ENCODE results near the gene MYO6. TPM values are rescaled to one million over a fixed set of nuclear protein-coding genes. Genes with fewer than 3 reads are reported as not detected.

The MYO6 gene
- total and polyA plus RNA-seq, 2 of the 8 experiments (the other 6 are each of a cell fraction or from before 2014, with no cell fraction given): 8.3 to 21.9 TPM

DNA sequence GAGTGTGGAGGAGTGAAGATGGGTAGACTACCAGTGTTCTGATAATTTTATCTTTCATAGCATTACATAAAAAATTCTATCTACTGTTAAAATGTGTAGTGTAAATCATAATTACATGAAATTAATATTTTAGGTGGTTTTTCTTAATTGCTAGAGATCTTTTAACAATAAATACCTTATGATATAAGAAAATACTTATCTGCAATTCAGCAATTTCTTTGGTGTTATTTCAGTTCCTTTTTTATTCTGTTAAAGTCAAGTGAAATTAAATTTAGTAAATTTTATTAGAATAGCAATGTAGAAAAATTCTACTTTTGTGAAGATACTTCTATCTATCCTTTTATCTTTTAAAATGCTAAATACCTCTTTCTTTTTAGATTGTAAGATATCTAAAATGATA is 219.1 kb downstream of the MYO6 start:
- Histone ChIP-seq H3K9me3 (ENCODE audit: insufficient read depth in 2 of 2, low read depth in 1 of 2, low read length in 1 of 2) (no peaks in the 10 kb centered on the region), H2BK12ac (ENCODE audit: low read depth, low read length) (no peak overlapping the region), H4K20me1 (replicated peaks in 1 of 2; ENCODE audit: control insufficient read depth in 1 of 2, insufficient read depth in 2 of 2, low read length in 2 of 2) (no peaks in the 10 kb centered on the region), H3K14ac (ENCODE audit: insufficient read length) (no peak overlapping the region), H2BK5ac (ENCODE audit: low read depth, low read length) (no peak overlapping the region), H3K4me2 (ENCODE audit: insufficient read depth in 1 of 2, low read depth in 2 of 2, low read length in 2 of 2) (no peak overlapping the region), H3K18ac (ENCODE audit: extremely low read depth, low read length) (no peak overlapping the region), H2BK15ac (ENCODE audit: low read length) (no peak overlapping the region), H2AFZ (ENCODE audit: low read length) (no peak overlapping the region), H2AK5ac (ENCODE audit: low read depth, low read length) (no peak overlapping the region), H3K4ac (replicated peaks; ENCODE audit: insufficient read length, low read depth, low read length) (no peak overlapping the region), H3K4me3 (ENCODE audit: extremely low read depth in 1 of 4, insufficient read depth in 2 of 4, low read depth in 3 of 4, low read length in 4 of 4) (no peak overlapping the region), H3K23ac (ENCODE audit: insufficient read length) (no peak overlapping the region), H3K36me3 (ENCODE audit: control insufficient read depth in 2 of 4, insufficient read depth in 4 of 4, low read length in 3 of 4) (no peaks in the 10 kb centered on the region), H3K27me3 (replicated peaks in 1 of 4; ENCODE audit: control insufficient read depth in 3 of 4, extremely low read depth in 1 of 4, insufficient read depth in 3 of 4, low read length in 3 of 4) (no peaks in the 10 kb centered on the region), H4K8ac (ENCODE audit: extremely low read depth, insufficient read depth, low read length) (no peak overlapping the region), H3K9ac (replicated peaks in 1 of 4; ENCODE audit: extremely low read depth in 1 of 4, low read depth in 3 of 4, low read length in 3 of 4) (no peak overlapping the region), H4K91ac (replicated peaks; ENCODE audit: insufficient read length, low read length) (no peak overlapping the region), H3K4me1 (replicated peaks in 1 of 4; ENCODE audit: control insufficient read depth in 3 of 4, insufficient read depth in 4 of 4, low read length in 3 of 4) (peaks cover 0 to 3% (median 0%) of the 10 kb centered on the region in 4 experiments; a peak in 2 of 7 replicates), H2BK120ac (replicated peaks; ENCODE audit: low read depth, low read length) (no peak overlapping the region), H3K56ac (replicated peaks; ENCODE audit: insufficient read length, low read depth, low read length) (no peak overlapping the region), H3K27ac (ENCODE audit: low read depth, low read length) (no peak overlapping the region), H4K5ac (ENCODE audit: insufficient read length, low read depth, low read length) (no peak overlapping the region), H2BK20ac (ENCODE audit: low read length) (no peak overlapping the region), H3K79me1 (ENCODE audit: low read depth, low read length) (no peaks in the 10 kb centered on the region), H3K79me2 (ENCODE audit: control insufficient read depth in 1 of 2, insufficient read depth in 2 of 2, low read length in 2 of 2) (no peaks in the 10 kb centered on the region), H3K23me2 (ENCODE audit: low read depth, low read length) (no peaks in the 10 kb centered on the region)
- no peak for TF ChIP-seq SUZ12 (IDR thresholded peaks at IDR 0.05; ENCODE audit: low read length)
- no peak for TF ChIP-seq GABPA (IDR thresholded peaks at IDR 0.05; ENCODE audit: borderline replicate concordance, insufficient read depth, low read length)
- no peak for TF ChIP-seq EP300 (IDR thresholded peaks at IDR 0.05; ENCODE audit: borderline replicate concordance in 1 of 2, low read depth in 2 of 2, low read length in 2 of 2)
- no peak for TF ChIP-seq KDM4A (IDR thresholded peaks at IDR 0.05; ENCODE audit: low read depth, low read length, severe bottlenecking)
- TF ChIP-seq KDM1A (IDR thresholded peaks at IDR 0.05; ENCODE audit: borderline replicate concordance, low read length): no peak
- TF ChIP-seq NANOG (IDR thresholded peaks at IDR 0.05; ENCODE audit: insufficient read depth, low read depth, low read length, poor library complexity, severe bottlenecking): no peak
- no peak for TF ChIP-seq HDAC6 (IDR thresholded peaks at IDR 0.05; ENCODE audit: low read depth, low read length)
- TF ChIP-seq TBP (IDR thresholded peaks at IDR 0.05; ENCODE audit: low read depth, low read length): no peak
- POLR2A ChIA-PET (ENCODE audit: partially characterized antibody): no interaction called here
- CTCF ChIA-PET (ENCODE audit: partially characterized antibody): interaction anchor here (0.6 kb wide), 1 partner anchor 375 kb away, joined by 3 read pairs; no protein-coding TSS in a partner anchor
- DNase-seq (ENCODE audit: low read depth in 1 of 2, low spot score in 2 of 2) (no peak), FAIRE-seq (no peak)

Data from H1 (cell line).